Measurements from ENCODE around the gene PSRC1. TPM values are rescaled to one million over a fixed set of nuclear protein-coding genes. Genes with fewer than 3 reads are reported as not detected.

The PSRC1 gene
- total RNA-seq, 6 donors from 2014 or later = 1.5 to 16.8 (median 4.9) TPM

GRCh38 chr1:109277434-109278204, 5.3 kb downstream of the PSRC1 start:
- H3K27me3 ChIP-seq = no peaks in the 10 kb centered on the region
- TF ChIP-seq CTCF (IDR thresholded peaks at IDR 0.05) = peak; percentile 88 to 97 (median 96)
- peak in 2 of 4 donors; percentile 35 to 49 for TF ChIP-seq POLR2A (IDR thresholded peaks at IDR 0.05)
- peak in 1 of 2 donors; percentile 36 for TF ChIP-seq POLR2AphosphoS5 (IDR thresholded peaks at IDR 0.05)
- no peak for TF ChIP-seq EP300 (IDR thresholded peaks at IDR 0.05)
- peak in 1 of 2 donors; percentile 94 for DNase-seq
- peaks cover 0 to 10% (median 0%) of the 10 kb centered on the region in 4 donors for H3K36me3 ChIP-seq
- 58 to 70% methylated on average over 6 to 7 of the region's 7 CpGs for WGBS, 2 donors
- no peaks in the 10 kb centered on the region for H3K9me3 ChIP-seq
- H3K27ac ChIP-seq = peak overlapping the region in 3 of 4 donors; percentile 24 to 60 (median 29)
- peaks cover 17 to 52% (median 38%) of the 10 kb centered on the region in 4 donors for H3K4me1 ChIP-seq
- ATAC-seq (ENCODE audit: low FRiP score in 2 of 2) = peak; percentile 81 to 89
- no peak overlapping the region for H3K4me3 ChIP-seq

GRCh38 chr1:109275706-109276345, 7.1 kb downstream of the PSRC1 start:
- peaks cover 11 to 45% (median 28%) of the 10 kb centered on the region in 4 donors for H3K4me1 ChIP-seq
- peak overlapping the region; percentile 24 to 85 (median 54) for H3K27ac ChIP-seq
- DNase-seq (no peak), ATAC-seq (ENCODE audit: low FRiP score in 2 of 2) (no peak)
- H3K4me3 ChIP-seq = peak overlapping the region in 2 of 4 donors; percentile 45 to 49
- H3K9me3 ChIP-seq = no peaks in the 10 kb centered on the region
- H3K36me3 ChIP-seq = peaks cover 0 to 10% (median 0%) of the 10 kb centered on the region in 4 donors
- TF ChIP-seq POLR2AphosphoS5 (IDR thresholded peaks at IDR 0.05) = no peak
- no peak for TF ChIP-seq POLR2A (IDR thresholded peaks at IDR 0.05)
- TF ChIP-seq CTCF (IDR thresholded peaks at IDR 0.05) = no peak
- no peak for TF ChIP-seq EP300 (IDR thresholded peaks at IDR 0.05)
- WGBS, 2 donors = 64 to 78% methylated on average over 6 to 9 of the region's 9 CpGs
- no peaks in the 10 kb centered on the region for H3K27me3 ChIP-seq

GRCh38 chr1:109274533-109275476, 8.1 kb downstream of the PSRC1 start:
- H3K27ac ChIP-seq = peak overlapping the region; percentile 24 to 85 (median 77)
- H3K9me3 ChIP-seq = no peaks in the 10 kb centered on the region
- peak; percentile 66 to 80 for ATAC-seq (ENCODE audit: low FRiP score in 2 of 2)
- H3K27me3 ChIP-seq = no peaks in the 10 kb centered on the region
- peak overlapping the region in 3 of 4 donors; percentile 31 to 49 (median 45) for H3K4me3 ChIP-seq
- H3K4me1 ChIP-seq = peaks cover 11 to 45% (median 28%) of the 10 kb centered on the region in 4 donors
- TF ChIP-seq EP300 (IDR thresholded peaks at IDR 0.05) (no peak), POLR2AphosphoS5 (IDR thresholded peaks at IDR 0.05) (peak in 1 of 2 donors; percentile 19), POLR2A (IDR thresholded peaks at IDR 0.05) (peak in 1 of 4 donors; percentile 75)
- peak; percentile 80 to 90 for DNase-seq
- 53 to 62% methylated on average over 19 to 24 of the region's 24 CpGs for WGBS, 2 donors
- H3K36me3 ChIP-seq = peaks cover 0 to 5% (median 0%) of the 10 kb centered on the region in 4 donors

GRCh38 chr1:109273570-109274288, 9.2 kb downstream of the PSRC1 start:
- no peaks in the 10 kb centered on the region for H3K27me3 ChIP-seq
- no peaks in the 10 kb centered on the region for H3K36me3 ChIP-seq
- no peaks in the 10 kb centered on the region for H3K9me3 ChIP-seq
- H3K4me3 ChIP-seq = peak overlapping the region in 3 of 4 donors; percentile 31 to 49 (median 45)
- 50 to 66% methylated on average over 17 to 22 of the region's 30 CpGs for WGBS, 2 donors
- TF ChIP-seq POLR2A (IDR thresholded peaks at IDR 0.05) (peak in 1 of 4 donors; percentile 1), CTCF (IDR thresholded peaks at IDR 0.05) (no peak)
- DNase-seq (no peak), ATAC-seq (ENCODE audit: low FRiP score in 2 of 2) (peak; percentile 26 to 64)
- peak overlapping the region; percentile 24 to 85 (median 77) for H3K27ac ChIP-seq
- peaks cover 11 to 45% (median 28%) of the 10 kb centered on the region in 4 donors for H3K4me1 ChIP-seq
